ENCODE data around the gene HSD17B8.

Gene HSD17B8

GRCh38 chr6:33171880-33172687, 32.4 kb upstream of the HSD17B8 start:
- no peak for DNase-seq

GRCh38 chr6:33172688-33173534, 31.5 kb upstream of the HSD17B8 start:
- no peak for DNase-seq

- no peak for DNase-seq
Observed at GRCh38 chr6:33173535-33174180, 30.8 kb upstream of the HSD17B8 start.

- no peak for DNase-seq
Observed at GRCh38 chr6:33174784-33175183, 29.7 kb upstream of the HSD17B8 start.

- no peak for DNase-seq
Observed at GRCh38 chr6:33175436-33176069, 28.9 kb upstream of the HSD17B8 start.

- DNase-seq: no peak
Observed at GRCh38 chr6:33176906-33177305, 27.5 kb upstream of the HSD17B8 start.

GRCh38 chr6:33177552-33178446, 26.7 kb upstream of the HSD17B8 start:
- no peak for DNase-seq

GRCh38 chr6:33178755-33179475, 25.5 kb upstream of the HSD17B8 start:
- no peak for DNase-seq

GRCh38 chr6:33181141-33181540, 23.3 kb upstream of the HSD17B8 start:
- no peak for DNase-seq

- DNase-seq: no peak
Observed at GRCh38 chr6:33183071-33183683, 21.3 kb upstream of the HSD17B8 start.

GRCh38 chr6:33185190-33185589, 19.3 kb upstream of the HSD17B8 start:
- DNase-seq: no peak

- DNase-seq: no peak
Observed at GRCh38 chr6:33185654-33186187, 18.7 kb upstream of the HSD17B8 start.

- no peak for DNase-seq
Observed at GRCh38 chr6:33187809-33188208, 16.6 kb upstream of the HSD17B8 start.

GRCh38 chr6:33189164-33189563, 15.3 kb upstream of the HSD17B8 start:
- DNase-seq: no peak

GRCh38 chr6:33189625-33190448, 14.6 kb upstream of the HSD17B8 start:
- no peak for DNase-seq

GRCh38 chr6:33190504-33191107, 13.8 kb upstream of the HSD17B8 start:
- DNase-seq: no peak

GRCh38 chr6:33191383-33192104, 12.9 kb upstream of the HSD17B8 start:
- DNase-seq: no peak

- no peak for DNase-seq
Observed at GRCh38 chr6:33192105-33192646, 12.3 kb upstream of the HSD17B8 start, which contains the start of gene COL11A2. Gene COL11A2, minus strand, starts transcription at chr6:33192467. Its CDS starts 227 bp downstream, at chr6:33192240.

Measured in islet precursor cell (in vitro differentiated cells).